Fibroblast of lung (primary cell): Measurements from ENCODE around the gene SENP6.

Source experiments
- EZH2 ChIP-seq: IDR thresholded peaks from 2 replicates; pipeline ENCODE4 v1.5.1; 2012; ENCODE audit warnings: low read length, control low read depth, mild to moderate bottlenecking; ENCODE audit errors: missing control alignments
- TF ChIP-seq, protein P1 (sequence below), 2 donors: IDR thresholded peaks in 1 of 2; conservative IDR thresholded peaks in 1 of 2; 1 replicate in 1 of 2; 2 replicates in 1 of 2; pipeline ENCODE4 v1.5.1; 2011 to 2012; ENCODE audit warnings: low read length in 2 of 2, control low read depth in 1 of 2, inconsistent platforms in 1 of 2, low read depth in 1 of 2, mild to moderate bottlenecking in 1 of 2

DNA sequence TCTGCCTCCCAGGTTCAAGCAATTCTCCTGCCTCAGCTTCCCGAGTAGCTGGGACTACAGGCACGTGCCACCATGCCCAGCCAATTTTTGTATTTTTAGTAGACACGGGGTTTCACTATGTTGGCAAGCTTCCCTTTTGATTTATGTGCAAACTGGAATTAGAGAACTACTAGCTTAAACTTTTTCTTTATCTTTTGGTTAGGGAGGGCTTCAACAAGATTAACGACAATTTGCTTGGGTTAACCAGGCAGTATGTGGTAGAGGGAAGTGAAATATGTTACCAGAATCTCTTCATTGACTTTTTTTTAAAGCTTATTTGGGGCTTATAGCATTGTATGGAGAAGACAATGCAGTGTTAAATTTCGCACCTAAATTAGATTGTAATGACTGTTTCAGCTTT, 156.4 kb downstream of the SENP6 start:
- TF ChIP-seq, protein P1, sequence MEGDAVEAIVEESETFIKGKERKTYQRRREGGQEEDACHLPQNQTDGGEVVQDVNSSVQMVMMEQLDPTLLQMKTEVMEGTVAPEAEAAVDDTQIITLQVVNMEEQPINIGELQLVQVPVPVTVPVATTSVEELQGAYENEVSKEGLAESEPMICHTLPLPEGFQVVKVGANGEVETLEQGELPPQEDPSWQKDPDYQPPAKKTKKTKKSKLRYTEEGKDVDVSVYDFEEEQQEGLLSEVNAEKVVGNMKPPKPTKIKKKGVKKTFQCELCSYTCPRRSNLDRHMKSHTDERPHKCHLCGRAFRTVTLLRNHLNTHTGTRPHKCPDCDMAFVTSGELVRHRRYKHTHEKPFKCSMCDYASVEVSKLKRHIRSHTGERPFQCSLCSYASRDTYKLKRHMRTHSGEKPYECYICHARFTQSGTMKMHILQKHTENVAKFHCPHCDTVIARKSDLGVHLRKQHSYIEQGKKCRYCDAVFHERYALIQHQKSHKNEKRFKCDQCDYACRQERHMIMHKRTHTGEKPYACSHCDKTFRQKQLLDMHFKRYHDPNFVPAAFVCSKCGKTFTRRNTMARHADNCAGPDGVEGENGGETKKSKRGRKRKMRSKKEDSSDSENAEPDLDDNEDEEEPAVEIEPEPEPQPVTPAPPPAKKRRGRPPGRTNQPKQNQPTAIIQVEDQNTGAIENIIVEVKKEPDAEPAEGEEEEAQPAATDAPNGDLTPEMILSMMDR (conservative IDR thresholded peaks at IDR 0.05 in 1 of 2, IDR thresholded peaks at IDR 0.05 in 1 of 2; ENCODE audit: low read depth in 1 of 2, low read length in 2 of 2) = no peak
- TF ChIP-seq EZH2 = no peak
